Smooth muscle cell (in vitro differentiated cells): ENCODE results near the gene MXRA5. TPM values are rescaled to one million over a fixed set of nuclear protein-coding genes. Genes with fewer than 3 reads are reported as not detected.

Experiments
- DNase-seq: peaks from one replicate; lab custom pipeline; 2025; ENCODE audit not compliant: unreplicated experiment; lab: John Stamatoyannopoulos, UW
- H2AFZ ChIP-seq: fragments of 200-600 bp; sonication (generic); 2 replicates; pipeline ENCODE4 v1.6.0; 2016; ENCODE audit warnings: antibody characterized with exemption, low read depth, mild to moderate bottlenecking
- H3F3A ChIP-seq: fragments of 200-600 bp; sonication (generic); 2 replicates; pipeline ENCODE4 v1.6.0; 2017; ENCODE audit warnings: antibody characterized with exemption, low read depth
- H3K27ac ChIP-seq: fragments of 200-600 bp; sonication (generic); 2 replicates; pipeline ENCODE4 v1.5.1; 2016; ENCODE audit warnings: low read depth, mild to moderate bottlenecking
- H3K27me3 ChIP-seq: fragments of 200-600 bp; sonication (generic); 2 replicates; pipeline ENCODE4 v1.6.1; 2016; ENCODE audit warnings: low read depth, mild to moderate bottlenecking
- H3K36me3 ChIP-seq: fragments of 200-600 bp; sonication (generic); 2 replicates; pipeline ENCODE4 v1.5.1; 2016; ENCODE audit warnings: low read depth
- H3K4me1 ChIP-seq: fragments of 200-600 bp; sonication (generic); 2 replicates; pipeline ENCODE4 v1.5.1; 2016; ENCODE audit warnings: low read depth
- H3K4me2 ChIP-seq: fragments of 200-600 bp; sonication (generic); 2 replicates; pipeline ENCODE4 v1.6.0; 2016; ENCODE audit warnings: mild to moderate bottlenecking
- H3K4me3 ChIP-seq: fragments of 200-600 bp; sonication (generic); 2 replicates; pipeline ENCODE4 v1.5.1; 2016; ENCODE audit warnings: mild to moderate bottlenecking
- H3K79me2 ChIP-seq: fragments of 200-600 bp; sonication (generic); 2 replicates; pipeline ENCODE4 v1.6.0; 2016; ENCODE audit warnings: low read depth, mild to moderate bottlenecking
- H3K9ac ChIP-seq: fragments of 200-600 bp; sonication (generic); 2 replicates; pipeline ENCODE4 v1.6.0; 2016; ENCODE audit warnings: low read depth
- H3K9me3 ChIP-seq: fragments of 200-600 bp; sonication (generic); replicated peaks from 2 replicates; pipeline ENCODE4 v1.5.1; 2016; ENCODE audit warnings: low read depth
- H4K20me1 ChIP-seq: fragments of 200-600 bp; sonication (generic); 2 replicates; pipeline ENCODE4 v1.6.0; 2016; ENCODE audit warnings: low read depth
- CTCF ChIP-seq: fragments of 200-600 bp; sonication (generic); IDR thresholded peaks from 2 replicates; pipeline ENCODE4 v1.5.1; 2017; ENCODE audit warnings: borderline replicate concordance, mild to moderate bottlenecking, antibody characterized with exemption; ENCODE audit not compliant: insufficient read depth, poor library complexity, severe bottlenecking
- WGBS: methylation state at CpG from one replicate; pipeline ENCODE4 v1.1.7; 2016; ENCODE audit warnings: low lambda C conversion rate; 5-methylcytosine and 5-hydroxymethylcytosine counted together
- polyA plus RNA-seq: library from polyadenylated mRNA; unstranded; fragments of >200 nt; fragmentation: Nextera tagmentation; extraction: Ambion mirVana; gene quantifications from 2 replicates; pipeline ENCODE4 v1.2.1, GENCODE V29; 2016
- total RNA-seq: library from RNA; depleted of rRNA; stranded (reverse); fragments of >200 nt; gene quantifications from 2 replicates; pipeline ENCODE4 v1.2.3, GENCODE V29; 2014

The MXRA5 gene
- total RNA-seq (395 and 431 TPM in 2 replicates), polyA plus RNA-seq (130 and 167 TPM in 2 replicates)

DNA sequence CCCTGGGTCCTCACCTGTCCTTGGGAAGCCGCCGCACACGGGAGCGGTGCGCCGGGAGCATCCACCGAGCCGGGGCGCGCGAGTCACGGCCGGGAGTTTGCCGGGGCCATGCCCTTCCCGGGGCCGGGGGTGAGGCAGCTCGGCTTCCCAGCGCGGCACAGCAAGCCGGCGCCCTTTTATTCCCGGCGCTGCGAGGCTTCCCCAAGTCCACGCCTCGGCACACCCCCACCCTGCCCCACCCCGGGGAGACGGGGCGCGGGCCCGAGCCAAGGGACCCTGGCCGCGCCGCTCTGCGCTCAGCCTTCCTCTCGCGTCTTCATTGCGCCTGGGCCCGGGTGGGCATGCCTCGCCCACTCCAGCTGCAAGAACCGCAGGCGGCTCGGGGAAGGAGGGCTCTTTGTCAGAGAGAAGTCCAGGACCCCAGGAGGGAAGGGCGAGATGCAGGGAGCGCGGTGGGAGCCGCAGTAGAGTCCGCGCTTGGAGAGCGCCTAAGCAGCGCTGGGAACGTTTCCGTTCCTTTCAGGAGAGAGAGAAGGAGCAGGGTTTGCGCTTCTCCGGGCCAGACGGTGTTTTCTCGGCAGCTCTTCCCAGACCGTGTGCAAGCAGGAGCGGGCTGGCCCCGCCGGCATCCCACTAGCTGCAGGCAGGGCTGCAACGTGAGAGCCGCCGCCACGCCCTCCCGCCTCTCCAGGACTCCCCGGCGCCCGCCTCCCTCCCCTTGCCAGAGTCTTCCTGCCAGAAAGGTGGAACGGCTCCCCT, at the start of gene MXRA5:
MXRA5 (minus strand) TSS at position 152 of the 759 bp plus-strand sequence. CDS start 2,819 bp downstream, outside the sequence.
- peak within 1 kb of the TSS; percentile 69 for H3K4me3 ChIP-seq
- peaks cover 9% of the 10 kb centered on the region for H3K36me3 ChIP-seq
- H4K20me1 ChIP-seq: peaks cover 26% of the 10 kb centered on the region
- peak within 1 kb of the TSS; percentile 81 for H3K27ac ChIP-seq
- H3K27me3 ChIP-seq: no peaks in the 10 kb centered on the region
- peak within 1 kb of the TSS; percentile 15 for H2AFZ ChIP-seq
- H3F3A ChIP-seq: no peaks in the 10 kb centered on the region
- peak within 1 kb of the TSS; percentile 92 for H3K4me2 ChIP-seq
- no peaks in the 10 kb centered on the region for H3K9me3 ChIP-seq
- no peak for TF ChIP-seq CTCF
- peak within 1 kb of the TSS; percentile 85 for H3K9ac ChIP-seq
- WGBS: 29% methylated on average over 61 of the region's 70 CpGs
- peaks cover 6% of the 10 kb centered on the region for H3K4me1 ChIP-seq
- DNase-seq: no peak
- H3K79me2 ChIP-seq: peaks cover 40% of the 10 kb centered on the region

- H3K36me3 ChIP-seq: no peaks in the 10 kb centered on the region
- H3K79me2 ChIP-seq: no peaks in the 10 kb centered on the region
- peaks cover 3% of the 10 kb centered on the region for H3F3A ChIP-seq
- no peak for DNase-seq
- H3K27ac ChIP-seq: peak overlapping the region; percentile 96
- H4K20me1 ChIP-seq: no peaks in the 10 kb centered on the region
- no peak overlapping the region for H2AFZ ChIP-seq
- 38% methylated on average over 7 of the region's 7 CpGs for WGBS
- no peak overlapping the region for H3K4me3 ChIP-seq
- no peaks in the 10 kb centered on the region for H3K4me1 ChIP-seq
- H3K4me2 ChIP-seq: peak overlapping the region; percentile 68
- no peak for TF ChIP-seq CTCF
- H3K27me3 ChIP-seq: no peaks in the 10 kb centered on the region
- H3K9ac ChIP-seq: peak overlapping the region; percentile 74
- no peaks in the 10 kb centered on the region for H3K9me3 ChIP-seq
Observed at GRCh38 chrX:3393581-3394111, 47.2 kb upstream of the MXRA5 start.

DNA sequence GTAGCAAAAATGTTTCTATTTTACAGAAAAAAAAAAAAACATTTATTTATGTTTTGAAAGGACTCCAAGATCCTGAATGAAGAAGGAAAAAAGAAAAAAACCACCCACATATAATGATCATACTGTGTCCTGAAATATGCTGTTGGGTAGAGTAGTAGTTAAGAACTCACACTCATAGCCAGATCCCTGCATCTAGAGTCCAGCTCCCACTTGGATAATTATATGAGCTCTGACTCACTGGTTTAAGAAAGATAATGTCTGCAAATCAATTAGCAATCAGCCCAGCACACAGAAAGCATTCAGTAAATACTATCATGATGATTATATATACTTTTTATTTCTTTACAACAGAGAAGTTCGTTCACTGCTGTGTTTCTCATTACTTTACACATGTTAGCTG, 46.7 kb upstream of the MXRA5 start:
- Histone ChIP-seq H2AFZ (no peak overlapping the region), H3K27me3 (no peaks in the 10 kb centered on the region), H3K4me2 (peak overlapping the region; percentile 68), H3K4me3 (no peak overlapping the region), H4K20me1 (no peaks in the 10 kb centered on the region), H3K27ac (peak overlapping the region; percentile 96), H3K4me1 (no peaks in the 10 kb centered on the region), H3K9ac (peak overlapping the region; percentile 74), H3K9me3 (no peaks in the 10 kb centered on the region), H3K79me2 (no peaks in the 10 kb centered on the region), H3K36me3 (no peaks in the 10 kb centered on the region), H3F3A (peaks cover 3% of the 10 kb centered on the region)
- TF ChIP-seq CTCF: no peak
- 20% methylated on average over 1 of the region's 1 CpG for WGBS
- DNase-seq: no peak
